Activated naive CD4-positive, alpha-beta T cell treated with anti-CD3 and anti-CD28 coated beads, Interleukin-2, amount 50 U/mL, for 72 hours (primary cell): ENCODE data around the gene ST8SIA5. TPM values are rescaled to one million over a fixed set of nuclear protein-coding genes. Genes with fewer than 3 reads are reported as not detected.

Experiments used
- ATAC-seq, 2 donors: fragments of 150-1000 bp; cut with Tn5 transposase; 2 replicates each; pipeline ENCODE4 v1.10.0; 2021; ENCODE audit warnings: mild to moderate bottlenecking in 2 of 2, moderate library complexity in 2 of 2
- DNase-seq, 2 donors: peaks; one replicate each; pipeline ENCODE4 v3.0.0; 2021 to 2022; ENCODE audit warnings: low spot score in 2 of 2
- H3K27ac Mint-ChIP-seq, 2 donors: one replicate each; pipeline ENCODE4 v1.8.0; 2022; ENCODE audit warnings: mild to moderate bottlenecking in 2 of 2, mixed read lengths in 2 of 2
- H3K36me3 Mint-ChIP-seq, 2 donors: one replicate each; pipeline ENCODE4 v1.8.0; 2022; ENCODE audit warnings: mixed read lengths in 2 of 2
- H3K9me3 Mint-ChIP-seq, 2 donors: one replicate each; pipeline ENCODE4 v1.8.0; 2022; ENCODE audit warnings: mixed read lengths in 2 of 2
- total RNA-seq, 2 donors: library from RNA; stranded (reverse); gene quantifications; one replicate each; pipeline ENCODE4 v1.2.3, GENCODE V29; 2022

Gene ST8SIA5
- total RNA-seq, 2 donors from 2014 or later, result 0.19 TPM; not detected in 1

DNA sequence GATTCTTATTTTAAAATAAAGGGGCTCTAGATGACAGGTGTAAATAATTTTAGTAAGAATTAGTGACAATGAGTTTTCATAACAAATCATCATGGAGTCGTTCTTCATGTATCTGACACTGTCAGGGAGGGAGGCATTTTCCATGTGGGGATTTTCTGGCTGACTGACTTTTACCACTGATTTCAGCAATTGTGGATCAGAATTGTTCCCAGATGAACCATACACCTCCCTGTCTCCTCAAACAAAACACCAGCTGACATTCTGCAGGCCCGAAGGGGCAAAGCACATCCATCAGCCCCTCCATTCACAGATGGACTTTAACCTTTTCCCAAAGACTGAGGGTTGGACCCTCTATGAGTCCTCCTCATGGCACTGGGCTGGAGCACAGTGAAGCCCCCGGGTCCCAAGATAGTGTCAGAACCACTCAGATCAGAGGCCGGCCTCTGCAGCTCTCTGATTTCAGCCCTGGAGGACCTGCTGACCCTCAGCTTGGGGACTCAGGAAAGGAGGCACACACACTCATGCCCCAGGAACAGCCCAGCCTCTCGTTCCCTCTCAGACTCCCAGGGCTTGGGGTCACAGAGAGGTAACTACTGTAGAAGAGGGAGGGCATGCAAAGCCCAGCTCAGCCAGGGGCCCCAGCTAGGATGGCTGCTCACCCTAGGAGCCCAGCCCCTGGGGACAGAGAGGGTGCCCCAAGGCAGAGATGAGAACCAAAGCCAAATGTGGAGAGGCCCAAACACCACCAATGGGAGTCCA is 56.6 kb downstream of the ST8SIA5 start:
- ATAC-seq (no peak), DNase-seq (no peak)
- H3K36me3 Mint-ChIP-seq, result peaks cover 5 to 7% of the 10 kb centered on the region in 2 donors
- peaks cover 9 to 13% of the 10 kb centered on the region in 2 donors for H3K9me3 Mint-ChIP-seq
- H3K27ac Mint-ChIP-seq, result no peak overlapping the region

DNA sequence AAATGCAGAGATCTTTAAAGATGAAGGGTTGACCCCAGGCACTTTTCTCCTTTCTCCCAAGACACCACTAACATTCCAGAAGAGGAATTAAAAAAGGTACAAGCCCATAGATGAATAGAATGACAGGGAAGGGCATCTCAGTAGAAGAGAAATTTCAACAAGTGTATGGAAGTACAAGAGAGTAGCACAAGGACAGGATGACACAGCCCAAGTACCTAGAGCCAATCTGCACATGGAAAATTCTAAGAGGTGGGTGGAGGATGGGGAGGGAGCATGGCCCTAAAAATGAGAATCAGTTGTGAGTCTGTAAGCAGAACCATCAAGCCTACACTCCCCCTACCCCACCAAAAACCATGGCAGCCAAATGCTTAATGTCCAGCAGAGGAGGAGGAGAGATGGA is 60.2 kb downstream of the ST8SIA5 start:
- no peak overlapping the region for H3K27ac Mint-ChIP-seq
- ATAC-seq, result no peak
- H3K36me3 Mint-ChIP-seq, result peaks cover 5 to 7% of the 10 kb centered on the region in 2 donors
- DNase-seq, result no peak
- peaks cover 9 to 13% of the 10 kb centered on the region in 2 donors for H3K9me3 Mint-ChIP-seq

DNA sequence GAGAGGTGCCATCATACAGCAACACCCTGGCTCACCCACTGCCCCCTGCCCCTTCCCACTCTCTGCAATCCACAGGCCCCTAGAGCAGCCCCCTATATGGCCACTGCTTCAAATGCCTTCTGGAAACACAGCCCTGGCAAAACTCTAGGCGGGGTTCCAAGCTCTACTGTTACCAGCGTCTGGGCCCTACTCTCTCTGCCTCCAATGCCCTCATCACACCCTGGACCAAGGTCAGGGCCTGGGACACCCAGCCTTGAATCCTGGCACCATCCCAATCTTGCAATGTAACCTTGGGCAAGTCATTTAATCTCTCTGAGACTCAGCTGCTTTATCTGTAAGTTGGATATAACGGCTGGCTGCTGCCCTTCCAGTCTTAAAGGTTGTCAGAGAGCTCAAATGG is 60.6 kb downstream of the ST8SIA5 start:
- DNase-seq (no peak), ATAC-seq (no peak)
- Mint-ChIP-seq H3K9me3 (peaks cover 9 to 13% of the 10 kb centered on the region in 2 donors), H3K36me3 (peaks cover 5 to 7% of the 10 kb centered on the region in 2 donors), H3K27ac (no peak overlapping the region)

DNA sequence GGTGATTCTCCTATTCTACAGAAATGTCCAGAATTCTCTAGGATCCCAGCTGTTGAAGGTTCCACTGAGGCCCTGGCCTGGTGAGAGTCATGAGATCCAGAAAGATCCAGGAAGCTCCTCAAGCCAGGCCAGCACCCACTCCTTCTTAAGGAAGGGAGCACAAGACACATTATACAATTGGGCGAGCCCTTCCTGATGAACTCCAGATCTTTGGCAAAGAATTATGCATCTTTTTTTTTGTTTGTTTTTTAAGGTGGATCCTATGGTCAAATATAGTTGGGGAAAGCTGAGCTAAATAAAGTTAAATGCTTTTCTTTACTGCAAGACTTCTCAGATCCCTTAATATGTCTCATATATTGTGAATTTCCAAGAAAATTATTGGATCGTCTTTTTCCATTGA is 62.9 kb downstream of the ST8SIA5 start:
- DNase-seq (no peak), ATAC-seq (no peak)
- peaks cover 9 to 13% of the 10 kb centered on the region in 2 donors for H3K9me3 Mint-ChIP-seq

DNA sequence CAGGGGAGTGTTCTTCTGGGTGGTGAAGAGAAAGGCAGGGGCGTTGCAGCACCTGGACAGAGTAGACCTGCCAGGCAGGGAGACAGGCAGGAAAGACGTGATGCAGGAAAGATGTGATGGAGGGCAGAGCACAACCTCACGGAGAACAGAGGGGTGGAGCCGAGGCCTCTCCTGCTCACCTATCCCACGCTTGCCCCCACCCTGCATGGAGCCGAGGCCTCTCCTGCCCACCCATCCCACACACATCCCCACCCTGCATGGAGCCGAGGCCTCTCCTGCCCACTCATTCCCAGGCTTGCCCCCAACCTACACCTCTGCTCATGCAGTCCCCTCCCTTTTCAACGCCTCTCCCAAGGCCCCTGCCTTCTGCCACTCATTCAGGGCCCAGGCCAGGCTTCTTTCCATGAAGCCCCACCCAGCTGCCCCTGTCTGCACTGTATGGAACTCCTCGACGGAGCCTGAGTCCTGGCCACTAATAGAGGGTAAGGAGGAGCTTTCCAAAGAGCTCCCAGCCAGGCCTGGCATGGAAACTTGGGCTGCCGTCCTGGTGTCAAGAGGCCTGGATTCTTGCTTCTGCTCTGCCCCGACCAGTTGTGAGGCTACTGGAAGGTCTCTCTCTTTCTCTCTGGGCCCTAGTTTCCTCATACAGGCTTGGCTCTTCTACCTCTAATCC is 67.9 kb downstream of the ST8SIA5 start:
- Mint-ChIP-seq H3K36me3 (no peaks in the 10 kb centered on the region), H3K27ac (no peak overlapping the region), H3K9me3 (no peaks in the 10 kb centered on the region)
- ATAC-seq, result no peak
- no peak for DNase-seq

More for the DNA sequence above, 62.9 kb downstream of the ST8SIA5 start:
- Mint-ChIP-seq H3K36me3 (peaks cover 5 to 7% of the 10 kb centered on the region in 2 donors), H3K27ac (no peak overlapping the region)

DNA sequence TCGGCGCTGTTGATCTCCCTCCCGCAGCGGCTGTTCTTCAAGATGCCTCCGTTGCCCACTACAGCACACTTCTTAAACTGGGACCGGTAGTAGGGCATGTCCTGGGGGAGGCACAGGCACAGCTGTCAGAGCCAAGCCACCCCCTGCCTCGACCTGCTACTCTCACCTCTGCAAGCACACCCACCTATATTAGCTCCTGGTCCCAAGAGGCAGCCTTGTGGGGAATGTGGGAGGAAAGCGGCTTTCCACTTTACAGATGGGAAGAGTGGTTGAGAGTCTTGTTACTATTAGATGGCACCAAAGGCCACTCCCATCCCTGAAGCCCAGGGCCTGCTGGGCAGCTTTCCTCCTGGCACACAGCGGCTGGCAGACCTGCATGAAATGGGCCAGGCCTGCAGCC is 70.7 kb downstream of the ST8SIA5 start:
- no peaks in the 10 kb centered on the region for H3K9me3 Mint-ChIP-seq
- no peaks in the 10 kb centered on the region for H3K36me3 Mint-ChIP-seq
- H3K27ac Mint-ChIP-seq, result no peak overlapping the region
- DNase-seq (no peak), ATAC-seq (no peak)

DNA sequence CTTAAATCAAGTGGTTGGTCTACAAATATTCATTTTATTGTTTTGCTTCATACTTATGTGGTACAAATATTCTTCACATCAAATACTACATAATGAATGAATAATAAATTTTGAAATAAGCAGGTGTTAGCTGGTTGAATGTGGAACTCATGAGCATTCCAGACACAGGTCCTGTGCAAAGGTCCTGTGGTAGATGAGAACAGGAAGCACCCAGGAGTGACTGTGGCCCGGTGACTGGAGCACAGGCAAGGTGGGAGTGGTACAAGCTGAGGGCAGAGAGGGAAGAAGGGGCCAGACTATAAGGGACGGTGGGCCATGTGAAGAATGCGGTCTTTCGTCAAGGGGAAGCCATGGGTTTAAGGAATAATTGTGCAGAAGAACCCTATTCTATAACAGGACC is 73.6 kb downstream of the ST8SIA5 start:
- H3K9me3 Mint-ChIP-seq, result no peaks in the 10 kb centered on the region
- no peak for ATAC-seq
- H3K36me3 Mint-ChIP-seq, result no peaks in the 10 kb centered on the region
- no peak overlapping the region for H3K27ac Mint-ChIP-seq
- no peak for DNase-seq

DNA sequence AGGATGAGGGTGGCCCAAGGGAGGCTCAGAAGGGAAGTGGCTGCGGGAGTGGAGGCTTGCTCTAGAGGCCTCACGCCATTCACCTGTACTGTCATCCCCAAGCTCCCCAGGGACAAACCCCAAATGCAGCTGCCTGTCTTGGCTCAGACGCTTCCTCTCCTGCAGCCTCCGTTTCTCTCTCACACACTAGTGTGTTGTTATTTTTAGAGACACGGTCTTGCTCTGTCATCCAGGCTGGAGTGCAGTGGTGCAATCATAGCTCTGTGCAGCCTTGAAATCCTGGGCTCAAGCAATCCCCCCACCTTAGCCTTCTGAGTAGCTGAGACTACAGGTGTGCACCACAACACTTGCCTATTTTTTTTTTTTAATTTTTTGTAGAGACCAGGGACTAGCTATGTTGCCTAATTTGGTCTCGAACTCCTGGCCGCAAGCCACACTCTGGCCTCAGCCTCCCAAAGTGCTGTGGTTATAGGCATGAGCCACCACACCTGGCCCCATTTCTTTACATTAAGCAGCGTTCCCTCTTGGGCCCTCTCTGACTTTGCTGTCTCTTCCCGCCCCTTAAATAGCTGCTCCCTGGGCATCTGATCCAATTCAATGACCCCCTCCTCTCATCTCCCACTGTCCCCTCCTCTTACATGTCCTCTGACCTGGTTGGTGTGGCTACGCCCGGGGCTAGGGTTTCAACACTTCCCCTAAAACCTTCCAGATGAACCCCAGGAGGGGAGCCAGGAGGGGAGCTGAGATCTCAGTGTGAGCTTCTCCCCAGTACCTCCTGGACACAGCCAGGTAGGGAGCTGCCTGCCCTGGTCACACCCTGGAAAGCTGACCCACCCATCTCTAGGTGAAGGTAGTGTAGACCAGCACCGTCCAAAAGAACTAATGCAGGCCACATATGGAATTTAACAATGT is 75.8 kb downstream of the ST8SIA5 start:
- DNase-seq, result no peak
- H3K9me3 Mint-ChIP-seq, result no peaks in the 10 kb centered on the region
- H3K27ac Mint-ChIP-seq, result no peak overlapping the region
- no peaks in the 10 kb centered on the region for H3K36me3 Mint-ChIP-seq
- no peak for ATAC-seq

DNA sequence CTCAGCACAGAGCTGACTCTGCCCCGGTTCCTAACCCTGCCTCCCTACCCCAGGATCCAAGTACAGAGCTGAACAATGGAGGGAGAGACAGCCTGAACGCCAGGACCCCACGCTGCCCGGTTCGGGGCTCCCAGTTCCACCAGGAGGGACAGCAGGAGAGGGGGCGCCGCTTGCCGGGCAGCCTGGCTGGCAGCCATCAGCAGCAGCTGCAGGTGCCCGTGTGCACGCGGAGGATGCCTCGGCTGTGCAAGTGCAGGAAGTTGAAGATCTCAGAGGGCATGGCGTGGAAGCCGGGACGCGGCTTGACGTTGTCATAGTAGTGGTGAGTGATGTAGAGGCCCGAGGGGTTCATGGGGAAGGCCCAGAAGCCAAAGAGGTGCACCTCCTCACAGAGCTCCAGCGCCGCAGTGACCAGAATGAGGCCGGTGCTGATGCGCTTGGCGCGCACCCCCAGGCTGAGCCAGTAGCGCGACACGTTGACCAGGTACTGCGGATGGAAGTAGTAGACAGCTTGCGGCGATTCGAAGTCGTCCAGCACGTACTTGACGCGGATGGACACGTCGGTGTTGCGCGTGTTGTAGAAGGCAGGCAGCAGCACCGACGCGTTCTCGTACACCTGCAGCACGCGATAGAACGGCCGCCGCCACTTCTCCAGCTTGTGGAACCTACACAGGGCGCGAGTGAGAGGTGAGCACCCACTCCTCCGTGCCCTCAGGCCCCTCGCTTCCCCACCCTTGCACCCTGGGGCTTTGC is 76.8 kb downstream of the ST8SIA5 start:
- ATAC-seq (no peak), DNase-seq (no peak)
- Mint-ChIP-seq H3K27ac (no peak overlapping the region), H3K9me3 (no peaks in the 10 kb centered on the region), H3K36me3 (peaks cover 0 to 6% of the 10 kb centered on the region in 2 donors)

DNA sequence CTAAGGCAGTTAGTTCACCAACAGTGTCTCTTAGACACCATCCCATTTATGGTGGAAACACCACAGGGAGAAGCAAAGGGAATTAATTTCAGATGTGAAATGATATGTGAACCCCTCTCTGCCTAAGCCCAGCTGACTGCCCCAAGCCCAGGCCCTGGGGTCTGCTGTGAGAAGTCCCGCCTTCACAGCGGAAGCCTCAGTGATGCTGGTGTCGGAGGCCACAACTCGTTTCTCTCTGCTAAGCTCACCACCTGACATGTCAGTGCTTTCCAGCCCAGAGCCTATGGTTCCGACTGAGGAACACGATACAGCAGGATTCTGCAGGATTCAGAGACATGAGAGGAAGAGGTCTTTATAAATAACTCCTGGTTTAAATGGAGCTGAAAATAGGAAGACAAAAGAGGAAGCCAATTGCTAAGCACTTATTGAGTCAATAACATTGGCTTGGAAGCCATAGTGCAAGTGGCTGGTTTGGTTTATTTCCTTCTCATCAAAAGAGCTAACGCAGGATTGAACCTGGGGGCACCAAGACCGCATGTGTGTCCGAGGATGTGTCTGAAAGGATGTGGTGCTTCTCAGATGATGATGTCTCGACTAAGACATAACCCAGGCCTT is 78.0 kb downstream of the ST8SIA5 start:
- Mint-ChIP-seq H3K9me3 (no peaks in the 10 kb centered on the region), H3K27ac (no peak overlapping the region), H3K36me3 (peaks cover 0 to 8% of the 10 kb centered on the region in 2 donors)
- no peak for ATAC-seq
- no peak for DNase-seq

DNA sequence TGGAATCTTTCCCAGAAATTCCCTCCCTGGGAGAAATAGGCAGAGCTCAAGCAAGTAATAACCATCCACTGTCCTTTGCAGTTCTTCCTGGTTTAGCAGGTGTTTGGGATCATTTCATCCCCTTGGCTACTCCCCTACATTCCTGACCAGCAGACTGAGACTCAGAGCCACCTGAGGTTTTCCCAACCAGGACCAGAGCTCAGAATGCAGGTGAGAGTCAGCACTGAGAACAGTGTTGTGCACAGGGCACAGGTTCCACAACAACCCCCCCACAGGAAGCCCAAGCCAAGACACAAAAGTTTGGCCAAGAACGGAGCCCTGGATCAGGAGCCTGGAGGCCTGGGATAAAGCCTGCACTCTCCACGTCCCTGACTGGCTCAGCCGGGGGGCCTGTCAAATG is 78.8 kb downstream of the ST8SIA5 start:
- ATAC-seq, result no peak
- Mint-ChIP-seq H3K9me3 (no peaks in the 10 kb centered on the region), H3K27ac (no peak overlapping the region), H3K36me3 (peaks cover 0 to 8% of the 10 kb centered on the region in 2 donors)
- DNase-seq, result no peak

DNA sequence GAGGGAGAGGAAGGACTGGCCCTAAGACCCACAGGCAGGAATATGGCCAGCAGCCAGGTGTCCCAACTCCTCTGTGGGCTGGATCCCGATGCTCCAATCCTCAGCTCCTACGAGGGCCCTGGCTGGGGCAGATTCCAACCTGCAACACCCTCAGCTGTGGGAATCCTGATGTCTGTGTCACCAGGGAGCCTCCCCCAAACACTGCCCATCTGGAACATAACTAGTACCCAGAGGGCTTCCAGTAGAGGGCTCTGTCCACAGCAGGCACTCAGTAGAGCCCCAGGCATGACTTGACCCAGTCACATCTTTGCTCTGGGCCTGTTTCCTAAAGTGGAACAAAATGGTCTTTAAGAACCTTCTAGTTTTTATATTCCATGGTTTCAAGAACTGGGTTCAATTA is 79.2 kb downstream of the ST8SIA5 start:
- peaks cover 0 to 8% of the 10 kb centered on the region in 2 donors for H3K36me3 Mint-ChIP-seq
- no peaks in the 10 kb centered on the region for H3K9me3 Mint-ChIP-seq
- DNase-seq (no peak), ATAC-seq (no peak)
- no peak overlapping the region for H3K27ac Mint-ChIP-seq

DNA sequence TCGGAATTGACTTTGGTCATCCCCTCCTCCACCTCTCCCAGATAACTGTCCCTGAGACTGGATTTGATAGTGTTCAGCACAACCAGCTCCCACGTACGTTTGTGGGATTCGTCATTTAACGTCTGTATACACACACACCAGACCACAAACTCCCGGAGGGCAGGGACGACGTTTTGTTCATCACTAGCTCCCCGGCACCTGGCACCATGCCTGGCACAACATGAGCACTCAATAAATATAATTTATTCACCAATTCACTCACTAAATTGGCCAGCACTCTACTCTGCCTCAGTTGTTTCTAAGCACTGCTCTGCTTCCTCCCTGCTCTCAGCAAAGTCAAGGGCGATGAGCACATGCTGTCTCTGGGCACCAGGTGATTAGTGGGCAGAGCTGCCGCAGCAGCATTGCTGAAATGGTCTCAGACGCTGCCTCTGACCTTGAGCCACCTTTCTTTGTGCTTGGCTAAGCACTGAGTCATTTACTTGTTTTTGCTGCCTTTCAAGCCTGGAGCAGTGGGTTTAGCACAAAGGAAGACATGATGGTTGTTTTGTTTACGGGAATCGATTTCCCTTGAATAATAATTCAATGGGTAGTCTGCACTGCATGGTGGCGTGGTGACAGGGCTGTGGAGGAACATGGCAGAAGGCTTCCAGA is 80.5 kb downstream of the ST8SIA5 start:
- DNase-seq (no peak), ATAC-seq (no peak)
- Mint-ChIP-seq H3K27ac (no peak overlapping the region), H3K36me3 (peaks cover 0 to 8% of the 10 kb centered on the region in 2 donors), H3K9me3 (no peaks in the 10 kb centered on the region)

DNA sequence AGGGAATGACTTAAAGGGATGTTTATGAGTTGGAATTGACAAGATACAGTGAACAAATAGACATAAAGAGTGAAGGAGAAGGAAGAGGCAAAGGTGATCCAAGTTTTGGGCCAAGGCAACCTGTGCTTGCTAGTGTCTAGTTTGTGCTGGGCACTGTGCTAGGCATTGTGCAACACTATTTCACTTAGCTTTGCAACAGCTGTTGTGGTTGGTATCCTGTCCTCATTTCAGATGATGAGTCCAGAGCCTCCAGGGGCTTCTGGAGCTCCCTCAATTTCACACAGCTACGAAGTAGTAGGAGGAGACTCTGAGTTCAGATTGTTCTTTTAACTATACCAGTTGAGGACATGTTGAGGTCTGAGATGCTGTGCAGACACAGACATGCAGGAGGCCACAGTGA is 81.7 kb downstream of the ST8SIA5 start:
- Mint-ChIP-seq H3K36me3 (peaks cover 0 to 8% of the 10 kb centered on the region in 2 donors), H3K9me3 (no peaks in the 10 kb centered on the region), H3K27ac (no peak overlapping the region)
- no peak for ATAC-seq
- no peak for DNase-seq

DNA sequence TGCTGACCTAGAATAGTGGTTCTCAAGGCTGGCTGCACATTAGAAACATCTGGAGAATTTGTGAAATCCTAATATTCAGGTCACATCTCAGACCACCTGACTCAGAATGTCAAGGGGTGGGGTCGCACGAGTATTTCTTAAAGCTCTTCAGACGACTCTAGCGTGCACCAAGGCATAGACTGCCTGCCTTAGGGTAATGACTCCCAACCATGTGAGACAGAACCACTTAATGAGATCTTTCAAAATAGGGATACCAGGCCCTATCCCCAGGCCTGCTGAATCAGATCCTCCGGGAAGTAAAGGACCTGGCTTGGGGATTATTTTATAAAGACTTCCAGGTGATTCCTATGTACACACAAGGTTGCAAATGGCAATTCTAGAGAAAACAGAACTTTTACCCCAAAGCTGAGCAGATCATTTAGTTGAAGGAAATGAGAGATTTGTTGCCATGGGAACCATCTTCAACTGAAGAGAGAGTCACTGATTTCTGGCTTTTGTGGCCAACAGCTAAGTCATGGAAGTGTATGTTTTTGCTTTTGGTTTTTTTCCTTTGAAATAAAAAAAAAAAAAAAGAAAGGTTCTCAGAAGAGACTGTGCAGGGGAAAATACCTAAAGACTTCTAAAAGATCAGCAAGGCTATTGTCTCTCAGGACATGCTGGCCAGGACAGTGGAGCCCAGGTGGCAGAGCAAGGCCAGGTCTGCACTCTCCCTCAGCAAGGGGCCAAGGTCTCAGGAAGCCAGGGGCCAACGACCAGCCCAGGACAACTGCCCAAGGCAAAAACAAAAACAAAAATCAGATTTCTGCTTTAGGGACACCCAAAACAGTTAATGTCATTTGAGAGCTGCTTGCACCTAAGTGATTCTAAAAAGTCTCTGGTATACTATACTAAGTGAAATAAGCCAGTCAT is 84.5 kb downstream of the ST8SIA5 start:
- peak; percentile 84 to 91 for ATAC-seq
- Mint-ChIP-seq H3K9me3 (no peaks in the 10 kb centered on the region), H3K27ac (peak overlapping the region; percentile 22 to 57), H3K36me3 (peaks cover 0 to 8% of the 10 kb centered on the region in 2 donors)
- no peak for DNase-seq
